Measurements from ENCODE around the gene DDN.
A peak's percentile ranks its signal among the peaks of the same experiment; 100 is the strongest.

Gene DDN

GRCh38 chr12:48970702-48971334, 28.4 kb downstream of the DDN start:
- Histone ChIP-seq H3K79me1 (ENCODE audit: low read length) (no peaks in the 10 kb centered on the region), H3K56ac (ENCODE audit: low read length) (peak overlapping the region; percentile 38), H3K79me2 (ENCODE audit: control insufficient read depth, insufficient read depth, low read length) (no peaks in the 10 kb centered on the region), H2AK5ac (ENCODE audit: low read length) (no peak overlapping the region), H3K27me3 (ENCODE audit: insufficient read depth, low read length, poor library complexity) (peaks cover 53% of the 10 kb centered on the region), H3K27ac (ENCODE audit: low read depth, low read length) (no peak overlapping the region), H3K4me2 (ENCODE audit: low read length) (peak overlapping the region; percentile 44), H3K36me3 (ENCODE audit: control insufficient read depth, insufficient read depth, low read length) (no peaks in the 10 kb centered on the region), H2BK15ac (replicated peaks; ENCODE audit: low read depth) (no peak overlapping the region), H3K9ac (ENCODE audit: low read length) (peak overlapping the region; percentile 34), H2BK5ac (ENCODE audit: low read length) (no peak overlapping the region), H3K23ac (ENCODE audit: low read length) (peak overlapping the region; percentile 59), H3K4me3 (ENCODE audit: low read length) (no peak overlapping the region), H4K8ac (ENCODE audit: low read depth, low read length) (no peak overlapping the region), H3K18ac (ENCODE audit: low read length) (no peak overlapping the region), H3K4ac (ENCODE audit: low read depth, low read length) (no peak overlapping the region), H3K4me1 (ENCODE audit: control insufficient read depth, low read depth, low read length) (no peaks in the 10 kb centered on the region), H4K5ac (ENCODE audit: low read length) (no peak overlapping the region), H2BK120ac (ENCODE audit: low read depth, low read length) (no peak overlapping the region)
- no CpG with 5 or more reads among the region's 10 CpGs for WGBS (ENCODE audit: extremely low coverage, insufficient coverage, low lambda C conversion rate)
- DNase-seq, result no peak

GRCh38 chr12:48969833-48970701, 29.1 kb downstream of the DDN start:
- no peaks in the 10 kb centered on the region for H3K36me3 ChIP-seq (ENCODE audit: control insufficient read depth, insufficient read depth, low read length)
- peak overlapping the region; percentile 52 for H3K9ac ChIP-seq (ENCODE audit: low read length)
- H2BK5ac ChIP-seq (ENCODE audit: low read length), result no peak overlapping the region
- H3K4me2 ChIP-seq (ENCODE audit: low read length), result peak overlapping the region; percentile 69
- DNase-seq, result peak; percentile 44
- H3K4me1 ChIP-seq (ENCODE audit: control insufficient read depth, low read depth, low read length), result no peaks in the 10 kb centered on the region
- H3K4me3 ChIP-seq (ENCODE audit: low read length), result no peak overlapping the region
- no peak overlapping the region for H2BK120ac ChIP-seq (ENCODE audit: low read depth, low read length)
- H4K8ac ChIP-seq (ENCODE audit: low read depth, low read length), result no peak overlapping the region
- H3K56ac ChIP-seq (ENCODE audit: low read length), result peak overlapping the region; percentile 89
- peak overlapping the region; percentile 59 for H3K23ac ChIP-seq (ENCODE audit: low read length)
- no peak overlapping the region for H4K5ac ChIP-seq (ENCODE audit: low read length)
- H3K4ac ChIP-seq (ENCODE audit: low read depth, low read length), result no peak overlapping the region
- no peak overlapping the region for H3K27ac ChIP-seq (ENCODE audit: low read depth, low read length)
- no CpG with 5 or more reads among the region's 77 CpGs for WGBS (ENCODE audit: extremely low coverage, insufficient coverage, low lambda C conversion rate)
- H3K79me1 ChIP-seq (ENCODE audit: low read length), result no peaks in the 10 kb centered on the region
- H2AK5ac ChIP-seq (ENCODE audit: low read length), result no peak overlapping the region
- H3K27me3 ChIP-seq (ENCODE audit: insufficient read depth, low read length, poor library complexity), result peaks cover 46% of the 10 kb centered on the region
- no peak overlapping the region for H3K18ac ChIP-seq (ENCODE audit: low read length)
- H3K79me2 ChIP-seq (ENCODE audit: control insufficient read depth, insufficient read depth, low read length), result no peaks in the 10 kb centered on the region
- no peak overlapping the region for H2BK15ac ChIP-seq (replicated peaks; ENCODE audit: low read depth)

DNA sequence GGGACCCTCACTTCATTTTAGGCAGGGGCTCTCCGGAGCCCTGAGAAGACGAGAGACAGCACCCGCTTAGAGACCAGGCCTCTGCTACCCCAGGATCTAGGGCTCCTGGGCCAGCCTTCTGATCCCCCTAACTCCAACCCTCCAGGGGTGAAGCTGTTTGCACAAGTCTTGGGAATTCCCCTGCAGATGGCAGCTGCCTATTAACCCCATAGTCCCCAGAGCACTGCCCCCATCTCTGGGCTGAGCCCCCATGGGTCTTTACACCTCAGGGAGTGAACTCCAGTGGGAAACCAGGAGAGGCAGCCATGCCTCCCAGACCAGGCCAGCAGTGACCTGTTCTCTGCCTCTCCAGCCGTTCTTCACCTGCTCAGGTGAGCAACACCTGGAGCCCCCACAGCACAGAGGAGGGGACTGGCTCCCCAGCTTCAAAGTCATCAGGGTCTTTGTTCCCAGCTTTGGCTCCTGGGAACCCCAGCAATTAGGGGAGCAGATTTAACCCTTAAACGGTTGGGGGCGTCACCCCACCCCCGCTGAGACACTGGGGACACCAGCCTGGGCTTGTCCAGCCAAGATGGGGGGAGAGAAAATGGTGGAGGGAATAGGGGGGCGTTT, 29.9 kb downstream of the DDN start:
- Histone ChIP-seq H3K79me1 (ENCODE audit: low read length) (no peaks in the 10 kb centered on the region), H3K18ac (ENCODE audit: low read length) (no peak overlapping the region), H4K5ac (ENCODE audit: low read length) (no peak overlapping the region), H2AK5ac (ENCODE audit: low read length) (no peak overlapping the region), H3K4me1 (ENCODE audit: control insufficient read depth, low read depth, low read length) (no peaks in the 10 kb centered on the region), H3K36me3 (ENCODE audit: control insufficient read depth, insufficient read depth, low read length) (no peaks in the 10 kb centered on the region), H4K8ac (ENCODE audit: low read depth, low read length) (no peak overlapping the region), H3K27ac (ENCODE audit: low read depth, low read length) (no peak overlapping the region), H3K27me3 (ENCODE audit: insufficient read depth, low read length, poor library complexity) (peaks cover 45% of the 10 kb centered on the region), H3K4me3 (ENCODE audit: low read length) (no peak overlapping the region), H3K4me2 (ENCODE audit: low read length) (no peak overlapping the region), H3K79me2 (ENCODE audit: control insufficient read depth, insufficient read depth, low read length) (no peaks in the 10 kb centered on the region), H3K9ac (ENCODE audit: low read length) (no peak overlapping the region), H3K4ac (ENCODE audit: low read depth, low read length) (no peak overlapping the region), H2BK5ac (ENCODE audit: low read length) (no peak overlapping the region), H2BK15ac (replicated peaks; ENCODE audit: low read depth) (no peak overlapping the region), H3K23ac (ENCODE audit: low read length) (no peak overlapping the region), H3K56ac (ENCODE audit: low read length) (no peak overlapping the region), H2BK120ac (ENCODE audit: low read depth, low read length) (no peak overlapping the region)
- WGBS (ENCODE audit: extremely low coverage, insufficient coverage, low lambda C conversion rate), result no CpG with 5 or more reads among the region's 8 CpGs
- no peak for DNase-seq

DNA sequence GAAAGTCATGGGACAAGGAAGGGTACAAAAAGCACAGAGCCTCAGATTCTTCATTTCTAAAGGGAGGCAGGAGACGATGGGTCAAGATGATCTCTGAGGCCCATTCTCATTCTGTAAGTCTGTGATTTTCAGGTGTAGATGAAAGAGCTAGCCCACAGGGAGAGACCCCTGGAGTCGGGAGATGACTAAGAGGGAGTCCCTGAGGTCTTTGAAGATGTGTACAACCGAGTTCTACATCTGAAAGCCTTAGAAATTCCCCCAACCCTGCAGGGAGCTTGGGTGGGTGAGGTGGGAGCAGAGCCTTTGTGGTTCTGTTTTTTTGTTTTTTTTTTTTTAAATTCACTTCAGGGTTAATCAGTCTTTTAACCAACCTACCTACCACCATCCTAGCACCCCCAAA, 30.7 kb downstream of the DDN start:
- H3K23ac ChIP-seq (ENCODE audit: low read length), result no peak overlapping the region
- no peaks in the 10 kb centered on the region for H3K4me1 ChIP-seq (ENCODE audit: control insufficient read depth, low read depth, low read length)
- no peak overlapping the region for H3K4me3 ChIP-seq (ENCODE audit: low read length)
- no peak overlapping the region for H2BK120ac ChIP-seq (ENCODE audit: low read depth, low read length)
- no peaks in the 10 kb centered on the region for H3K79me2 ChIP-seq (ENCODE audit: control insufficient read depth, insufficient read depth, low read length)
- H3K36me3 ChIP-seq (ENCODE audit: control insufficient read depth, insufficient read depth, low read length), result no peaks in the 10 kb centered on the region
- no peak overlapping the region for H3K56ac ChIP-seq (ENCODE audit: low read length)
- peaks cover 39% of the 10 kb centered on the region for H3K27me3 ChIP-seq (ENCODE audit: insufficient read depth, low read length, poor library complexity)
- H3K4me2 ChIP-seq (ENCODE audit: low read length), result no peak overlapping the region
- H3K27ac ChIP-seq (ENCODE audit: low read depth, low read length), result no peak overlapping the region
- no peak overlapping the region for H4K5ac ChIP-seq (ENCODE audit: low read length)
- no peak overlapping the region for H3K4ac ChIP-seq (ENCODE audit: low read depth, low read length)
- H2BK15ac ChIP-seq (replicated peaks; ENCODE audit: low read depth), result no peak overlapping the region
- H3K18ac ChIP-seq (ENCODE audit: low read length), result no peak overlapping the region
- H3K9ac ChIP-seq (ENCODE audit: low read length), result no peak overlapping the region
- no peak for DNase-seq
- H2BK5ac ChIP-seq (ENCODE audit: low read length), result no peak overlapping the region
- no peak overlapping the region for H4K8ac ChIP-seq (ENCODE audit: low read depth, low read length)
- no peaks in the 10 kb centered on the region for H3K79me1 ChIP-seq (ENCODE audit: low read length)
- no CpG with 5 or more reads among the region's 3 CpGs for WGBS (ENCODE audit: extremely low coverage, insufficient coverage, low lambda C conversion rate)
- no peak overlapping the region for H2AK5ac ChIP-seq (ENCODE audit: low read length)

GRCh38 chr12:48967991-48968390, 31.2 kb downstream of the DDN start:
- no peak overlapping the region for H3K4ac ChIP-seq (ENCODE audit: low read depth, low read length)
- no peaks in the 10 kb centered on the region for H3K4me1 ChIP-seq (ENCODE audit: control insufficient read depth, low read depth, low read length)
- H3K18ac ChIP-seq (ENCODE audit: low read length), result no peak overlapping the region
- H3K27me3 ChIP-seq (ENCODE audit: insufficient read depth, low read length, poor library complexity), result peaks cover 34% of the 10 kb centered on the region
- no peak overlapping the region for H3K4me2 ChIP-seq (ENCODE audit: low read length)
- no peak overlapping the region for H4K8ac ChIP-seq (ENCODE audit: low read depth, low read length)
- H3K56ac ChIP-seq (ENCODE audit: low read length), result no peak overlapping the region
- H4K5ac ChIP-seq (ENCODE audit: low read length), result no peak overlapping the region
- H3K36me3 ChIP-seq (ENCODE audit: control insufficient read depth, insufficient read depth, low read length), result no peaks in the 10 kb centered on the region
- H3K9ac ChIP-seq (ENCODE audit: low read length), result no peak overlapping the region
- H3K4me3 ChIP-seq (ENCODE audit: low read length), result no peak overlapping the region
- H2BK5ac ChIP-seq (ENCODE audit: low read length), result no peak overlapping the region
- no CpG with 5 or more reads among the region's 7 CpGs for WGBS (ENCODE audit: extremely low coverage, insufficient coverage, low lambda C conversion rate)
- H3K27ac ChIP-seq (ENCODE audit: low read depth, low read length), result no peak overlapping the region
- H2BK120ac ChIP-seq (ENCODE audit: low read depth, low read length), result no peak overlapping the region
- no peak for DNase-seq
- H3K79me2 ChIP-seq (ENCODE audit: control insufficient read depth, insufficient read depth, low read length), result no peaks in the 10 kb centered on the region
- H2BK15ac ChIP-seq (replicated peaks; ENCODE audit: low read depth), result no peak overlapping the region
- no peak overlapping the region for H2AK5ac ChIP-seq (ENCODE audit: low read length)
- H3K79me1 ChIP-seq (ENCODE audit: low read length), result no peaks in the 10 kb centered on the region
- H3K23ac ChIP-seq (ENCODE audit: low read length), result no peak overlapping the region
